ENCODE results near the gene C2CD2.
"Not testable (repeated sequence)": the region's sequence is repeated elsewhere in the genome, so short reads cannot be mapped to it uniquely, and the experiment has no call there.

C2CD2 gene

DNA sequence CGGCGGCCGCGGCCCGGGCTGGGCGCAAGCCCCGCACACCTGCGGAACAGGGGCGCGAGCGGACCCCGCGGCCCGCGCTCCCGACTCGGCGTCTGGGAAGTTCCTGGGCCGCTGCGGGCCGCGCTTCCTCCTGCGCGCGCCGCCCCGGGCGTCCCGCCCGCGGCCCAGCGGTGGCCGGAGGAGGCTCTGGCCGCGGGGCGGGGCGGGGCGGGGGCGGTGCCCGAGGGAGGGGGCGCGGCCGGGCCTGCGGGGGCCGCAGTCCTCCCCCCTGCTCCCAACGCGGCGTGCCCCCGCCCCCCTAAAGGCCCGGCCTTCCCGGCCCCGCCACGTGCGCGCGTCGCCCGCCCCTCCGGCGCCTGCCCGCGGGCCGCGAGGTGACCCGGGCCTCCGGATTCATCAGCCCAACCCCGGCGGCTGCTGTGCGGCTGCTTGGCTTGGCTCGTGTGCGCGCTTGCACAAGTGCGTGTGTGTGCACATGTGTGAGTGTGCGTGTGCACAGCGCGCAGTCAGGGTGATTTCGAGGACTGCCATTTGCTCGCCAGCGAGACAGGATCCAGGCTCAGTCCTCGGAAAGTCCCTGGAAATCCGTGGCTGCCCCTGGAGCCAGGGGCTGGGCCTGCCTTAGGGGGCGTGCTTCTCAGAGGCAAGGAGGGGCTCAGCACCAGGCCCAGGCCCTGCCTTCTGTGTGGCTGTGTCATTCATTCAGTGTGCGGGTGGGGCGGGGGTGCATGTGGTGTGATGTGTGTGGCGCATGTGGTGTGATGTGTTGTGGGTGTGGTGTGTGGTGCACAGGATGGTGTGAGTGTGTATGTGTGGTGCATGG is at the start of gene C2CD2:
Gene C2CD2, minus strand, starts transcription at position 188 of the 823 bp plus-strand sequence. CDS start 370 bp downstream, outside the sequence.
- DNase-seq = no peak

DNA sequence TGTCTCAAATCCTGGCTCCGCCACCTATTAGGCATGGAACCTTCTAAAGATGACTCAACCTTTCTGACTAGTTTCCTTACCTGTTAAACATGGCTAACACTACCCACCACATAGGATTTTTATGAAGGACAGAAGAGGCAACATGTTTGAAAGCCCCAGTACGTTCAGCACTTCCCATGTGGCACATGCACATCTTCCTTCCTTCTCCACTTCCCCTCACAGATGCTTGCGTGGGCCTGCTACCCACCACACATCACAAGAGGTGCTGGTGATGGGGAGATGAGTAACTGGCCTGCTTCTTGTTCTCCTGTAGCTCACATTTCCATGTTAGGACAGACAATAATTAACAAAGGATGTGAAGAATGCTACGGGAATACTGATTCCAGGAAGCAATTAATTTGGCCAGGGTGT is 49.2 kb upstream of the C2CD2 start:
- no peak for DNase-seq

GRCh38 chr21:42002421-42002958 is 48.7 kb upstream of the C2CD2 start:
- DNase-seq = no peak

DNA sequence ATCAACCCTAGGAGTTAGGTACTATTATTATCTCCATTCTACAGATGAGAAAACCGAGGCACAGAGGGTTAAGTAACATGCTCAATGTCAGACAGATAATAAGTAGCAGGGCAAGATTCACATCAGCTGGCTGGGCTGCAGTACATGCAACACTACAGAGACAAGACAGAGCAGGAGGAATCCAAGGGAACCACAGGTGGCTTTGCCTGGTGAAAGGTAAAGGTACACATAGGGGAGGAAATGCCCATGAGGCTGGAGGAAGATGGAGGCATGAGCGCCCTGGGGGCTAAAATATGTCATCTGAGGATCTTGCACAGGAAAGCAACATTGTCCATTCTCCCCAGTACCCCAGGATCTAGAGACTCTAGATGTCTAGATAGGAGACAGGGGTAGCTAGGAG is 48.0 kb upstream of the C2CD2 start:
- no peak for DNase-seq

GRCh38 chr21:42000908-42001307 is 47.1 kb upstream of the C2CD2 start:
- no peak for DNase-seq

DNA sequence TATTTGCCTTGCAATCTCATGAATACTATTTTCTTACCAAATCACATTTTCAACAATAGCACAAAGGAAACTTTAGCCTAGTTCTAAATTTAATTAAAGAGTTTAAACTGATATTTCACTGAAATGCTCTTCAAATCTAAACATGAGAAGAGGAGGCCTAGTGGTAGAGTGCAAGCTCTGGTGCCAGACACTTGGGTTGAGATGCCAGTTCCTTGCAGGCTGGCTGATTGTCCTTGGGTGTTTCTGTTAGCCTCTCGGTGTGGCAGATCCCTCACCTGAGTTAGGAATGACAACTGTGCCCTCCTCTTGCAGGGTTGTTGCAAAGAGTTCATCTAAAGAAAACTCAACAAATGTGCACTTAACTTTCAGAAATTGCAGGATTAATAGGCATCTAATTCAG is 43.8 kb upstream of the C2CD2 start:
- no peak for DNase-seq

DNA sequence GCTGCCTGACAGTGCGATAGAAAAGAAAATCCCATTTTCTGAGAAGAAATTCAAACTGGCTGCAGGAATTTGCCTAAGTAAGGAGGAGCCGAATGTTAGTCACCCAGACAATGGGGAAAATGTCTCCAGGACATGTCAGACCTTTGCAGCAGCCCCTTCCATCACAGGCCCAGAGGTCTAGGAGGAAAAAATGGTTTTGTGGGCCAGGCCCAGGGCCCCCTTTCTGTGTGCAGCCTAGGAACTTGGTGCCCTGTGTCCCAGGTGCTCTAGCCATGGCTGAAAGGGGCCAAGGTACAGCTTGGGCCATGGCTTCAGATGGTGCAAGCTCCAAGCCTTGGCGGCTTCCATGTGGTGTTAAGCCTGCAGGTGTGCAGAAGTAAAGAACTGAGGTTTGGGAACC is 41.8 kb upstream of the C2CD2 start:
- no peak for DNase-seq

GRCh38 chr21:41994613-41995012 is 40.8 kb upstream of the C2CD2 start:
- DNase-seq = not testable (repeated sequence)

- no peak for DNase-seq
Observed at GRCh38 chr21:41993744-41994143, 39.9 kb upstream of the C2CD2 start.

DNA sequence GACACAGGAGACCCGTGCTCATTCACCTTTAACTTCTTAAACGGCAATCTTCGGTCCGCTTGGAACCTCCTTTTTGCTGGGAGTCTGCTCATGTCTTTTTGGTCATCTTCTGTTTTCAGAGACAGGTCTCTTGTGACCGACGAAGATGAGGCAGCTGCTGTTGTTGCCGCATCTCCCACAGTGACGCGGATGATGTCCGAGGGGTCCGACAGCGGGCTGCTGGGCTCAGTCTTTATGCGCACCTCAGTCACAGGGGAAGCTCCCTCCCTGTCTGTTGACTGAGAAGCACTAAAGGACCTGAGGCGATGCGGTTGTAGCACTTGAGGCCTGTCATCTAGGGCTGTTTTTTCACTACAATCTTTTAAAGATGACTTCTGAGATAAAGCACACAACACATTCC is 38.8 kb upstream of the C2CD2 start:
- DNase-seq = no peak

DNA sequence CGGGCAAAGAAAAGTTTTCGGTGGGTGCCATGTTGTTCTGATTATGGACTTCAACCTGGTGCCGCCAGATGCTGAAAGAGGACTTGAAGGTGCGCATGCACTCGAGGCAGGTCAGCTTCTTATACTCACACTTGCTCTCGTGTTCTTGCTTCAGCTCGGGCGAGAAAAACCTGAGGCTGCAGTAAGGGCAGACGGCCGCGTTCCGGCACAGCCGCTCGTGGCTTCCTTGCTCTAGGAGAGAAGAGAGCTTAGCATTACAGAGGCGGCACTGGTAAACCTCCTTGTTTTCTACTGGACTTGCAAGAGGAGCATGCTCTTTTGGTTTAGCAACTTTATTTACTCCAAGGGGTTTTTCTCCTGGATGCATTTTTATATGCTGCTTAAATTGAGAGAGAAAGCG is 37.8 kb upstream of the C2CD2 start:
- no peak for DNase-seq

- no peak for DNase-seq
Observed at GRCh38 chr21:41989698-41990097, 35.9 kb upstream of the C2CD2 start.

GRCh38 chr21:41987310-41987709 is 33.5 kb upstream of the C2CD2 start:
- no peak for DNase-seq

DNA sequence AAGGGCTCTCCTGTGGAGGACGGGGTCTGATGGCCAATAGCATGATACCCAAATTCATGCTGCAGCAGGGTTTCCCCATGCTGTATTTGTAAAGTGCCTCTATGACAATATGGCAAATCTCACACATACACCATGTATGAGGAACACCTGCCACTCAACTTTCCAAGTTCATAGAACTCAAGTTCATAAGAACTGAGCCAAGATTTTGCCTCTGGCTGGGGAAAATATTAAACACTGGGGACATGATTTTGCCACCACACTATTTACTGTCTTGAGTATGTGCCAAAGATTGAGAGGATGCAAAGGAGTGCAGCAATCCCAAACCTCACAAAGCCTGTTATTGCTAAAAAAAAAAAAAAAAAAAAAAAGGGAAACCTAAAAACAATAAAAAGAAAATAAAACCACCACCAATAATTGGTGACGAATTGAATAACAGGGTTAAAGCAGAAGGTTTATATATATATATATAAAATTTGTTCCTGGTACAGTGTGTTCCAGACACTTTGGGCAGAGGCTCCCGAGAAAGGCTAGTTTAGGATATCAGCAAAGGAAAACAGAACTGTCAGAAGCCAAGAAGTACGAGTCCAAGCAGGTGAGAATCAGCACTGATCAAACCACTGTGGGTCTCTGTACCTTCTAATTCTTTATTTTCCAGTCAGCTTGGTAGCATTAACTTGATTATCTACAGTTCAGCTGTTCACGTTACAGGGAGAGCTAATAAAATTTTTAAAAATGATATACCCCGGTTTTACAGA is 32.0 kb upstream of the C2CD2 start:
- DNase-seq = no peak

DNA sequence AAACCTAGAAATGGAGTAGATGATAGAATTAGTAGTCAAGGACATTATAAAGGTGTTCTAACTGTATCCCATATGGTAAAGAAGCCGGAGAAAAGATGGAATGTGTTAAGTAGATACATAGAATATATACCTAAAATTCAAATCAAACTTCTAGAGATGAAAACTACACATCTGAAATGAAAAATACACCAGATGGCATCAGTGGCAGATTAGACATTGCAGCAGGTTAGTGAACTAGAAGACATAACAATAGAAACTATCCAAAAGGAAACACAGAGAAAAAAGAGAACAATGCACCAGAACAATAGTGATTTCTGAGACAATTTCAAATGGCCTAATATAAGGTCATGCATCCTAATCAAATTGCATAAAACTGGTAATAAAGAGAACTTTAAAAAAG is 29.4 kb upstream of the C2CD2 start:
- no peak for DNase-seq

DNA sequence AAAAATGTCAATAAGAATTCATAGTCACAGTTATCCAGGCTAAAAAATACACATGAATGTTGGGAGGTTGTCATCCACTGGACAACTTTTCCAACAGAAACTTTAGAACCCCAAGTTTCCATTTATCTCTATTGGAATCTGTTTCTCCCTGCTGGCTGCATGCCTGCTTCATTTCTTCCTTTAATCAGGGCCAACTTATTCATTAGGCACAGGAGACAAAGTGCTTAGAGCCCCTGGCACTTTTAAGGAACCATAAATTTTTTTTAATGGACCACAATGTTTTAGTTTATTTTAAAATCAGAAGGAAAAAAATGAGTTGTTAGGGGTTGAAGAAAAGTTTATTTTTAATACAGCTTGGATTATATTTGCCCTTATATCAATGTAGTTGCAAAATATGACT is 26.7 kb upstream of the C2CD2 start:
- no peak for DNase-seq

DNA sequence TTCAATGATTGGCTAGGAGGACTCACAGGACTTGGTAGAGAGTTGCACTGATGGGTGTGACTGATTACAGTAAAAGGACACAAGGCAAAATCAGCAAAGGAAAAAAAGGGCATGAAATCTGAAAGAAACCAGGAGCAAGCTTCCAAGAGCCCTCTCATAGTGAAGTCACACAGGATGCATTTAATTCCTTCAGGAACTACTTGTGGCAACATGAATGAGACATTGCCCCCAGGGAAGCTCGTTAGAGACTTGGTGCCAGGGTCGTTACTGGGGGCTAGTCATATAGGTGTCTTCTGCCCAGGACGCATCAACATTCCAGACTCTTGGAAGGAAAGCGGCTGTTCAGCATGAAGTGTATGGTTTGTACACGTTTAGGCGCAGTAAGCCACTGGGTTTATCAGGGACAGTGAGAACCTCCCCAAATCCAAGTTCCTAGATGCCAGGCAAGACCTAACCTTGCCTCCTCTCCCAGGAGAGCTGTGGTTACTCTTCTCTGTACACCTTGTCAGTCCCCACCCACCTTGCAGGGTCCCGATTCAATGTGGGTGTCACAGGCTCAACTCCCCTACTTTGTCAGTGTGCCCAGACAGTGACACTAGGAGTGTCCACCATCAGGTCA is 26.0 kb upstream of the C2CD2 start:
- DNase-seq = no peak

DNA sequence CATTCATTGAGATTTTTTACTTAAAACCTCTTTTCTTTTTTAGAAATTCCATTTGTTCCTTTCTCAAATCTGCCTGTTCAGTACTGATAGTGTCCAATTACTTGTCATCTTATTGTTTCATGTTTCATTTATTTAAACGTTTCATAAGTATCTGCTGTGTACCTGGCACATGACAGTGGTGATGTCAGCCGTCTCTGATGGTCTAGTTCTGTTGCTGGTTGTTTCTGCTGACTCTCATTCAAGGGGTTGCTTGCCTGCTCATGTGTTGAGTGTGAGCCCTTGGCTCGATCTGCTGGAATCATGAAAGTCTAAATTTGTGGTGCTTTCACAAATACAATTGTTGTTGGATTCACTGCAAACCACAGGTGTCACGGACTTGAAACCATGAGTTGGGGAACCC is 25.5 kb upstream of the C2CD2 start:
- no peak for DNase-seq

DNA sequence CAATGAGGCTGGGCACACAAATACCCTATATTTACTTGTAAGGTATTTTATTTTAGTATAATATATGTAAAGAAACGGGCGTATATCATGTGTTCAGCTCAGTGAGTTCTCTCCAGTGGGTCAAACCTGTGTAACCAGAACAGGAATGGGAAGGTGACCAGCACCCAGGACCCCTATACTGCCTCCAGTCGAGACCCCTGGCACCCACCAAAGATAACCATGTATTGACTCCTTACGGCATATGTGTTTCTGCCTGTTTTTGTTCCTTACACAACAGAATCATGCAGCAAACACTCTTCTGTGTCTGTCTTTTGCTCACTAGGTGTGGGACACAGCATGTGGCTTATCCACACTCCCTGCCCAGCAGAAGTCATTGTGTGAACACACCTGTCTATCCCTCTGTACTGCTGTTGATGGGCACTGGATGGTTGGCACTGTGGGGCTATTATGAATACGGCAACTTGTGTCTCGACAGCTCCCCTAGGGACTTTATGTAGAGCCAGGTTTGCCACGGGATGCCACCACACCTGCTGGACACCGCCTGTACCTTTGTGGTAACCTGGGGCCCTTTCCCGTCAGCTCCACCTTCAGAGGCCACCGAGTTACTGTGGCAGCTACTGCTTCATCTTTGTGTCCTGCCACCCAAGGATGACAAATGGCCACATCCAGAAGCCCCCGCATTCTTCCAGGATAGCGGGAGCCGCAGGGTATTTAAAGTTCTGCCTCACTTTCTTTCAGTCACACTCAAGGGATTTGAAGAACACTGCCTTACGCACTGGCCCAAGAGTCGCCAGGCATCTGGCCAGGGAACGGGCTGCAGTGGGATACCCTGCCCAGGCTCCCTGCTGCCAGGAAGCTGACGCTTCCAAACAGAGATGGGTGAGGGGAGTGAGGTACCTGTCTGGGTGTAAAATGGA is 23.5 kb upstream of the C2CD2 start:
- DNase-seq = no peak

DNA sequence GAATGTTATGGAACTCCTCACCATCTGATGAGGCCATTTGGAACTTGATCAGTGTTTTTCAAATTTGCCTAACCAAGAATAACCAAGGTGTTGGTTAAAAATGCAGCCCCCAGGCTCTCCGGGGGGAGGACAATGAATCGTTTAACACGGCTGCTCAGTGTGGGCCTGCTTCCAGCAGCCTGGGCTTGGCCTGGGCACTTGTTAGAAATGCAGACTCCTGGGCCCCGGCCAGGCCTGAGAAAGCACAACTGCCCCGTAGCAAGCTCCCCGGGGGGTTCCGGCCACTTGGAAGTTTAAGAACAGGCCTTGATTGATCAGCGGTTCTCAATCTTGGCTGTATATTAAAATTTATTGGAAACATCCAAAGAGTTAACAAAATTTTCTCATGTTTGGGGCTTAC is 22.8 kb upstream of the C2CD2 start:
- no peak for DNase-seq

- DNase-seq = no peak
Observed at GRCh38 chr21:41975391-41976272, 21.8 kb upstream of the C2CD2 start.

GRCh38 chr21:41974752-41975053 is 20.9 kb upstream of the C2CD2 start:
- DNase-seq = no peak
